ENCODE data around the gene PLK4. TPM values are rescaled to one million over a fixed set of nuclear protein-coding genes. Genes with fewer than 3 reads are reported as not detected.

Gene PLK4
- total and polyA plus RNA-seq, 2 of the 4 experiments (the other 2 are of a cell fraction): 11.2 to 15.1 TPM

- 80% methylated on average over 1 of the region's 4 CpGs; no CpG with 5 or more reads in 1 of the 2 experiments for WGBS, 2 experiments (ENCODE audit: extremely low coverage in 2 of 2, insufficient read length in 1 of 2)
Observed at GRCh38 chr4:127856813-127857447, 23.8 kb upstream of the PLK4 start.

More at GRCh38 chr4:127856813-127857447, 23.8 kb upstream of the PLK4 start:
- no peak overlapping the region for H2BK5ac ChIP-seq (ENCODE audit: low read depth, low read length, poor library complexity, severe bottlenecking)
- dilution Hi-C loops (cut with HindIII; ENCODE audit: low sequenced_read_pairs, unreplicated experiment) (no loop called here), in situ Hi-C loops (cut with MboI; ENCODE audit: low sequenced_read_pairs) (no loop called here), intact Hi-C loops (cut with micrococcal nuclease) (no loop called here)
- 0 out of 2 replicates have a peak overlapping the region, but pooled peaks have one; percentile 2 for H2BK20ac ChIP-seq (ENCODE audit: low read depth, low read length)
- peaks cover 3 to 4% of the 10 kb centered on the region in 2 experiments; a peak in 2 of 4 replicates for H3K79me1 ChIP-seq (ENCODE audit: low read depth in 1 of 2, low read length in 2 of 2)
- peak overlapping the region; percentile 69 for H3K18ac ChIP-seq (ENCODE audit: low read depth, low read length)
- H3K4ac ChIP-seq (ENCODE audit: low read depth, low read length): peak overlapping the region; percentile 62
- H3K4me2 ChIP-seq (ENCODE audit: low read depth, low read length): peak overlapping the region; percentile 34; the same call in 1 of the 2 replicates
- no peak overlapping the region for H3K56ac ChIP-seq (ENCODE audit: extremely low read depth, insufficient read depth, low read length)
- no peak overlapping the region for H4K91ac ChIP-seq (ENCODE audit: insufficient read depth, low read depth, low read length)
- peak; percentile 96 for ATAC-seq (ENCODE audit: low read depth)
- H3K4me3 ChIP-seq (ENCODE audit: insufficient read depth, low read depth, low read length): no peak overlapping the region
- no peak overlapping the region; the same call in 1 of the 2 replicates for H2BK120ac ChIP-seq (ENCODE audit: low read depth, low read length)
- no peaks in the 10 kb centered on the region for H3K9me3 ChIP-seq (ENCODE audit: control insufficient read depth, insufficient read depth, low read length)
- no peak overlapping the region for H2AK9ac ChIP-seq (replicated peaks; ENCODE audit: low read depth, low read length, poor library complexity)
- H3K23ac ChIP-seq (ENCODE audit: low read depth, low read length): no peak overlapping the region
- no peaks in the 10 kb centered on the region for H3K36me3 ChIP-seq (ENCODE audit: control insufficient read depth, insufficient read depth, low read length)
- H3K4me1 ChIP-seq (ENCODE audit: control insufficient read depth, insufficient read depth, low read length): peaks cover 6% of the 10 kb centered on the region
- H3K9me1 ChIP-seq (ENCODE audit: insufficient read depth, low read length): peaks cover 4% of the 10 kb centered on the region; the same call in 1 of the 2 replicates
- no peaks in the 10 kb centered on the region for H3K27me3 ChIP-seq (ENCODE audit: control insufficient read depth, insufficient read depth, low read length)
- peak; percentile 93 for DNase-seq
- no peak overlapping the region for H3K9ac ChIP-seq (ENCODE audit: low read depth, low read length)
- peak overlapping the region; percentile 47; the same call in 1 of the 2 replicates for H3K14ac ChIP-seq (replicated peaks; ENCODE audit: low read depth, low read length)
- TF ChIP-seq MAFK (IDR thresholded peaks at IDR 0.05; ENCODE audit: low read depth, low read length): no peak
- TF ChIP-seq MXI1 (IDR thresholded peaks at IDR 0.05; ENCODE audit: borderline replicate concordance, low read depth, low read length): 0 out of 2 replicates have a peak, but pooled peaks have one; percentile 20
- no peak for TF ChIP-seq NFE2L2 (IDR thresholded peaks at IDR 0.05; ENCODE audit: low read depth, low read length)
- TF ChIP-seq ELK1 (IDR thresholded peaks at IDR 0.05; ENCODE audit: borderline replicate concordance, low read depth, low read length): no peak
- no peak for TF ChIP-seq RCOR1 (IDR thresholded peaks at IDR 0.05; ENCODE audit: insufficient replicate concordance, low read length)
- TF ChIP-seq SMC3 (IDR thresholded peaks at IDR 0.05; ENCODE audit: low read depth, low read length): no peak
- no peak for TF ChIP-seq CHD1 (IDR thresholded peaks at IDR 0.05; ENCODE audit: low read depth, low read length)
- H4K8ac ChIP-seq (ENCODE audit: low read depth in 2 of 2, low read length in 2 of 2): peak overlapping the region in 1 of 2 experiments; percentile 18; a peak in 1 of 4 replicates
- H2AFZ ChIP-seq (replicated peaks; ENCODE audit: low read length, poor library complexity): no peak overlapping the region
- ChIA-PET POLR2A (ENCODE audit: unreplicated experiment) (no interaction called here), CTCF (no interaction called here)
- no peak overlapping the region for H4K5ac ChIP-seq (ENCODE audit: low read depth, low read length)
- no TSS peak for BruUV-seq (replicated peaks)
- no peak overlapping the region for H2BK15ac ChIP-seq (ENCODE audit: low read depth, low read length)
- peak overlapping the region; percentile 60; the same call in 1 of the 2 replicates for H2AK5ac ChIP-seq (ENCODE audit: low read depth, low read length)
- H4K20me1 ChIP-seq (ENCODE audit: insufficient read depth, low read length): no peaks in the 10 kb centered on the region
- no peak overlapping the region for H3K27ac ChIP-seq (ENCODE audit: insufficient read depth, low read length)
